WERI-Rb-1 (cell line): Measurements from ENCODE around the gene KCNC2.

Experiments
- DNase-seq: peaks from one replicate; pipeline ENCODE4 v3.0.0-alpha.2; 2020
- H3K27ac ChIP-seq: fragments of 250-450 bp; sonication (Bioruptor Pico); 2 replicates; pipeline ENCODE4 v1.5.1; 2020; ENCODE audit warnings: mild to moderate bottlenecking, moderate library complexity
- H3K27me3 ChIP-seq: fragments of 250-450 bp; sonication (Bioruptor Pico); 2 replicates; pipeline ENCODE4 v1.5.1; 2021; ENCODE audit warnings: mild to moderate bottlenecking, low read depth, moderate library complexity; ENCODE audit not compliant: insufficient read depth, severe bottlenecking
- H3K36me3 ChIP-seq: fragments of 250-450 bp; sonication (Bioruptor Pico); 2 replicates; pipeline ENCODE4 v1.5.1; 2020; ENCODE audit warnings: mild to moderate bottlenecking, moderate library complexity
- H3K4me3 ChIP-seq: 2 replicates; pipeline ENCODE4 v1.5.1; 2011; ENCODE audit warnings: low read depth, mild to moderate bottlenecking, control low read depth, low read length
- H3K9me3 ChIP-seq: fragments of 250-450 bp; sonication (Bioruptor Pico); 2 replicates; pipeline ENCODE4 v1.5.1; 2021; ENCODE audit warnings: mild to moderate bottlenecking, moderate library complexity; ENCODE audit not compliant: severe bottlenecking
- TF ChIP-seq, protein P1 (sequence below): IDR thresholded peaks from 2 replicates; pipeline ENCODE4 v1.5.1; 2011; ENCODE audit warnings: low read depth, mild to moderate bottlenecking, control low read depth, inconsistent platforms, low read length

The KCNC2 gene

DNA sequence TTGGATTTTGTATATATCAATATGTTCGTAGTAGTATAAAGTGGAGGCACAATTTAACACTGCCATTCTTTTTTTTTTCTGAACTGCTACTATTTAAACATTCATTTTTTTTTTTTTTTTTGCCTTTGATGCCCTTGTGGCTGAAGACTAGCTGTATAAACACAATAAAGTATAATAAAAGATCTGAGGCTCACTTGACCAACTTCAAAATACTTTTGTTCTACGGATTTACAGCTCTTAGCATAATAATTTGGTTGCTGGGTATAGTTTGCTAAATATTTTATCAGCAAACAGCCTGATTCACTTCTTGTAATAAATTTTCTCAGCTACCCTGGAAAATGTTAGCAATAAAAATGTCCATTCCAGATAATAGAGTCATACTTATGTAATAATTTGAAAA, 128.3 kb downstream of the KCNC2 start:
- H3K4me3 ChIP-seq = no peak overlapping the region
- H3K27me3 ChIP-seq = no peaks in the 10 kb centered on the region
- H3K27ac ChIP-seq = no peak overlapping the region
- TF ChIP-seq, protein P1, sequence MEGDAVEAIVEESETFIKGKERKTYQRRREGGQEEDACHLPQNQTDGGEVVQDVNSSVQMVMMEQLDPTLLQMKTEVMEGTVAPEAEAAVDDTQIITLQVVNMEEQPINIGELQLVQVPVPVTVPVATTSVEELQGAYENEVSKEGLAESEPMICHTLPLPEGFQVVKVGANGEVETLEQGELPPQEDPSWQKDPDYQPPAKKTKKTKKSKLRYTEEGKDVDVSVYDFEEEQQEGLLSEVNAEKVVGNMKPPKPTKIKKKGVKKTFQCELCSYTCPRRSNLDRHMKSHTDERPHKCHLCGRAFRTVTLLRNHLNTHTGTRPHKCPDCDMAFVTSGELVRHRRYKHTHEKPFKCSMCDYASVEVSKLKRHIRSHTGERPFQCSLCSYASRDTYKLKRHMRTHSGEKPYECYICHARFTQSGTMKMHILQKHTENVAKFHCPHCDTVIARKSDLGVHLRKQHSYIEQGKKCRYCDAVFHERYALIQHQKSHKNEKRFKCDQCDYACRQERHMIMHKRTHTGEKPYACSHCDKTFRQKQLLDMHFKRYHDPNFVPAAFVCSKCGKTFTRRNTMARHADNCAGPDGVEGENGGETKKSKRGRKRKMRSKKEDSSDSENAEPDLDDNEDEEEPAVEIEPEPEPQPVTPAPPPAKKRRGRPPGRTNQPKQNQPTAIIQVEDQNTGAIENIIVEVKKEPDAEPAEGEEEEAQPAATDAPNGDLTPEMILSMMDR = no peak
- no peaks in the 10 kb centered on the region for H3K36me3 ChIP-seq
- no peak for DNase-seq
- H3K9me3 ChIP-seq = no peaks in the 10 kb centered on the region

GRCh38 chr12:75080582-75080981, 129.1 kb downstream of the KCNC2 start:
- Histone ChIP-seq H3K27ac (no peak overlapping the region), H3K36me3 (no peaks in the 10 kb centered on the region), H3K27me3 (no peaks in the 10 kb centered on the region), H3K9me3 (no peaks in the 10 kb centered on the region), H3K4me3 (no peak overlapping the region)
- no peak for DNase-seq
- TF ChIP-seq, protein P1 = no peak

- TF ChIP-seq, protein P1 = no peak
- H3K27me3 ChIP-seq = no peaks in the 10 kb centered on the region
- no peak for DNase-seq
- no peak overlapping the region for H3K4me3 ChIP-seq
- no peak overlapping the region for H3K27ac ChIP-seq
- H3K36me3 ChIP-seq = no peaks in the 10 kb centered on the region
- H3K9me3 ChIP-seq = no peaks in the 10 kb centered on the region
Measured at GRCh38 chr12:75065482-75065881, 144.2 kb downstream of the KCNC2 start.

GRCh38 chr12:75062691-75063090, 146.9 kb downstream of the KCNC2 start:
- Histone ChIP-seq H3K9me3 (no peaks in the 10 kb centered on the region), H3K4me3 (no peak overlapping the region), H3K27ac (no peak overlapping the region), H3K36me3 (no peaks in the 10 kb centered on the region), H3K27me3 (no peaks in the 10 kb centered on the region)
- DNase-seq = no peak
- TF ChIP-seq, protein P1 = no peak

GRCh38 chr12:75058228-75058627, 151.4 kb downstream of the KCNC2 start:
- no peak for DNase-seq

GRCh38 chr12:75048767-75049166, 160.9 kb downstream of the KCNC2 start:
- Histone ChIP-seq H3K27ac (no peak overlapping the region), H3K4me3 (no peak overlapping the region), H3K9me3 (no peaks in the 10 kb centered on the region), H3K36me3 (no peaks in the 10 kb centered on the region), H3K27me3 (no peaks in the 10 kb centered on the region)
- TF ChIP-seq, protein P1 = no peak
- DNase-seq = no peak

More at GRCh38 chr12:75058228-75058627, 151.4 kb downstream of the KCNC2 start:
- H3K27me3 ChIP-seq = no peaks in the 10 kb centered on the region
- no peak overlapping the region for H3K27ac ChIP-seq
- H3K9me3 ChIP-seq = no peaks in the 10 kb centered on the region
- H3K36me3 ChIP-seq = no peaks in the 10 kb centered on the region
- TF ChIP-seq, protein P1 = no peak
- H3K4me3 ChIP-seq = no peak overlapping the region
